ENCODE measurements around the gene SSBP4.

SSBP4 gene

GRCh38 chr19:18418483-18419194, 559 bp upstream of the SSBP4 start:
- H3K4me3 ChIP-seq (ENCODE audit: low read depth, low read length): peak overlapping the region; percentile 71
- DNase-seq (ENCODE audit: low read depth): no peak

DNA sequence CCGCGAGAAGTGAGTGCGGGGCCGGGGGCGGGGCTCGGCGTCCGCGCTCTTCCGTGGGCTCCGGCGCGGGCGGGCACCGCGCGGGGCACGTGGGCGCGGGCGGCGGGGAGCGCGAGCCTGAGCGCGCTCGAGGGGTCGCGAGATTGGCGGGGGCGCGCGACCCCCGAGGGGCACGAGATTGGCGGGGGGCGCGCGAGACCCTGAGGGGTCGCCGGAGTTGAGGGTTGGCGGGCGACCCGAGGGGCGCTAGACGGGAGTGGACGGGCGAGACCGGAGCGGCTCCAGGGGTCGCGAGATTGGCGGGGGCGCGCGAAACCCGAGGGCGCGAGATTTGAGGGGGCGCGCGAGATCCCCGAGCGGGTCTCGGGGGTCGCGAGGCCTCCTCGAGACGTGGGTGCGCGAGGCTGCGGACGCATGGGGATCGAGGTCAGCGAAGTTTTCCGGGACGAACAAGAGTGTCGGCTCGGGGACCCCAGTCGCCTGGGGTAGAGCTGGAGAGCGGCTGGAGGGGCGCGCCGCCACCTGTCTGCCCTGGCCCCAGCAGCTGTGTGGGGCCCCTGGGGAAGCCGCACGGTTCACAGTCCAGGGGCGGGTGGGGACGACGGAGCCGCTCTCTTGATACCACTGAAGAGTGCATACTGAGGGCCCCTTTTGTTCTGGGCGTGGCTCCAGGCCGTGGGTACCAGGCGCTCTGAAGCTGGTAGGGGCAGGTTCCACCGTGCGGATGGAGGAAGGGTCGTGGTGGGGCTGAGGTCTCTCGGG, 682 bp downstream of the SSBP4 start:
- no peak for DNase-seq (ENCODE audit: low read depth)
- peak overlapping the region; percentile 71 for H3K4me3 ChIP-seq (ENCODE audit: low read depth, low read length)

DNA sequence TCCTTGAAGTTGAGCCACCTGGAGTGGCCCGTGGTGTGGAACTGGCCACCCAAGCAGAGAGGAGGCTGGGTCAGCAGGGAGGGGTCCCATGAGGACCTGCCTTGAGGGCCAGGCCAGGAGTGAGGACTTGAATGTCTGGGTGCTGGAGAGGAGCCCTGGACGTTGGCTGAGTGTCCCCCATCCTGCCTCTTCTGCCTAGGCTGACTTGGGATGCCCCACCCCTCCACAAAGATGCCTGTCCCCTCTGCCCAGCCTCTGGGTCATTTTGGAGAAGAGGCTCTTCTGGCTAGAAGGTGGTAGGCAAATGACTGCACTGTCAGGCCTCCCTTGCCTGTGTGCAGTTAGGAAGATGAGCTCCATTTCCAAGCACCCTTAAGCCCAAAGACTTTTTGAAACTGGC, 1.7 kb downstream of the SSBP4 start:
- DNase-seq (ENCODE audit: low read depth): no peak
- H3K4me3 ChIP-seq (ENCODE audit: low read depth, low read length): peak overlapping the region; percentile 71

GRCh38 chr19:18421371-18421959, 2.3 kb downstream of the SSBP4 start:
- DNase-seq (ENCODE audit: low read depth): no peak
- peak overlapping the region; percentile 71 for H3K4me3 ChIP-seq (ENCODE audit: low read depth, low read length)

DNA sequence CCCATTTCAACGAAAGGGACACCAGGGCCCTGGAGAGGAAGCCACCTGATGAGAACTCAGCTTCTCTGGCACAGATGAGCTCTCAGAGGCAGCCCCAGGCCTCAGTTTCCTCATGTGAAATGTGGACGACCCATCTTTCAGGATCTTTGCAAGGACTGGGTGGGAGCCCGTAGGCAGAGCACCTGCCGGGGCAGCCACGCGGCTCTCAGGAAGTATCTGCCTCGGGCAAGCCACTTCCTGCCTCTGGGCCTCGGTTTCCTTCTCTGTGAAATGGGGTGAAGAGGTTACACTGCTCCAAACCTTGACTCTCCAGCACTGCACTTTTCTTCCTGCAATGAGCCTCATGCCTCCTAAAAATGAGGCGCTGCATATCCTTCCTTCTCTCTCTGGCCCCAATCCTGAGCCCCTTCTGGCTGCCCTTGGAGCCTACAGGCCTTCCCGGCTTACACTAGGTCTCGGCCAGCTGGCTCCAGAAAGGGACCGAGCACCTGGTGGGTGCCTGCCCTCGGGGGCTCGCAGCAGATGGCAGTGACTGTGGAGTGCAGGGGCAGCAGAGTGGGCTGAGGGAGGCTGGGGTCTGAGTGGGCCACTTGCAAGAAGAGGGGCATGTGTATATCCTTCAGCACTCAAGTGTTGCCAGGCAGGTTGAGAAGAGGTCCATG, 3.5 kb downstream of the SSBP4 start:
- H3K4me3 ChIP-seq (ENCODE audit: low read depth, low read length): no peak overlapping the region
- DNase-seq (ENCODE audit: low read depth): no peak

DNA sequence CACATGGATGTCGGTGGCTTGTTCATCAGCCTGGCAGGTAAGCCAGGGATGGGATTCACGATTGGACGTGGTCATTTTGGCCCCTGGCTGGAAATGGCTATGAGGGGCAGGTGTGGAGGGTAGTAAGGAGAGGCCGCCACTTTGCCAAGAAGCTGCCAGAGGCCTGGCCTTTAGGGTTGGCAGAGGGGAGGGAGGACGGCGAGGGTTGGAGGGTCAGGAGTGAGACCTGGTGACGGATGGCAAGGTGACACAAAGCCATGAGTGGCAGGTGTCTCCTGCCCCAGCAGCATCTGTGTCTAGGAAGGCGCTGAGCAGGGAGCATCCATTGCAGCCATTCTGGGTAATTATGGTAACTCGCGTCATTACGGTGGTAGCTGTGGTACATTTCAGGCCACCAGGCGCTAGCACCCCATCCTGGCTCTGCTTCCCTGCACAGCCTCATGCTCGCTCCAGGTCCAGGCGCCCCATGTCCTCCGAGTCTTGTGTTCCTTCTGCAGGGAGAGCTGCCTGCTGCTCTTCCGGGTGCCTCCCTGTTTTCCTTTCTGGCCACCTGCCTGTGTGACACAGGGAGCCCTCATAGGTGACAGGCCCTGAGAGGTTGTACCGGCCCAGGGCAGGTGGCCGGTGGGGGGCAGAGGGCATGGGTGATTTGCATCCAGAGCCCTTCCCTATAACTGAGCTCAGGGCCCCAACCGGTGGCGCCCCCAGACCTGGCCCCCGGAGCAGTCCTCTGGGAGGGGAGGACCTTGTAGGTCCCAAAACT, 4.2 kb downstream of the SSBP4 start:
- no peak overlapping the region for H3K4me3 ChIP-seq (ENCODE audit: low read depth, low read length)
- DNase-seq (ENCODE audit: low read depth): no peak

GRCh38 chr19:18424122-18424889, 5.1 kb downstream of the SSBP4 start:
- no peak overlapping the region for H3K4me3 ChIP-seq (ENCODE audit: low read depth, low read length)
- DNase-seq (ENCODE audit: low read depth): no peak

- no peak for DNase-seq (ENCODE audit: low read depth)
- no peak overlapping the region for H3K4me3 ChIP-seq (ENCODE audit: low read depth, low read length)
Measured at GRCh38 chr19:18424890-18425514, 5.8 kb downstream of the SSBP4 start.

DNA sequence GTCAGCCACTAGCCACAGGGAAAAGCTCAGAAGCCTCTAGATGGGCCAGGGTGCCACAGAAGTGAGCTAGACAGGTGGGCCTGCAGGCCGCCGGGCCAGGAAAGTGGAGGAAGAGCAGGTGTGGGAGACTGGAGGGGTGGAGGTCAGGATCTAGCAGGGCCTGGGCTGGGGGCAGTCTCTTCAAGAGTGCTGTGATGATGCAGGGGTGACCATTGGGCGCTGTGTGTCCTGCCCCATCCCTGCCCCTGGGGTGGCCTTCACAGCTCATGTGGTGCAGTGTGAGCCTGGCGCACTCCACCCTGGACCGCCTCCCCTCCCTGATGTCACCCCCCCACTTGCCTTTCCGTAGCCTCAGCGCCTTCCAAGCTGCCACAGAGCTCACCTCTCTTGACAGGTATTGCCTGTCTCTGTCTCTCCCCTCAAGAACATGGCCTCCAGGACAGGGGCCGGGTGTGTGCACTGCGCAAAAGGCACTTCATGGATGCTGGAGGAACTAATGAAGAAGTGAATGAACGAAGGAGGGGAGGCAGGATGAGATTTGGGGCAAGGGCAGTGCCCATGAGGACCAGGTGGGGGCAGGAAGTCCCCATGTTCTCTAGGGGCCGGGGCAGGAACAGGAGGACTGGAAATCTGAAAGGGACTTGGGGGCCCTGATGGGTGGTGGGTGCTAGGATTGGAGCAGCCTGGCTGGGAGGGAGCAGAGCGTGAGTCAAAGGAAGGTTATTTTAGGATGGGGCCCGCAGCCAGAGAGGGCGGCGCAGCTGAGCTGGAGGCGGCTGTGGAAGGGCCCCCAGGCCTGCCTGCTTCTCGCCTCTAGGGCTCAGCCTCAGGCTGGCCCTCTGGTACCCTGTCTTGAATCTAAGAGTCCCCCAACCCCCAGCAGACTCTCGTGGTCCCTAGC, 6.6 kb downstream of the SSBP4 start:
- no peak overlapping the region for H3K4me3 ChIP-seq (ENCODE audit: low read depth, low read length)
- no peak for DNase-seq (ENCODE audit: low read depth)

GRCh38 chr19:18426416-18426767, 7.2 kb downstream of the SSBP4 start:
- DNase-seq (ENCODE audit: low read depth): no peak
- no peak overlapping the region for H3K4me3 ChIP-seq (ENCODE audit: low read depth, low read length)

- no peak overlapping the region for H3K4me3 ChIP-seq (ENCODE audit: low read depth, low read length)
- DNase-seq (ENCODE audit: low read depth): no peak
Measured at GRCh38 chr19:18427080-18427742, 8.0 kb downstream of the SSBP4 start.

GRCh38 chr19:18427743-18428113, 8.5 kb downstream of the SSBP4 start:
- no peak for DNase-seq (ENCODE audit: low read depth)
- no peak overlapping the region for H3K4me3 ChIP-seq (ENCODE audit: low read depth, low read length)

DNA sequence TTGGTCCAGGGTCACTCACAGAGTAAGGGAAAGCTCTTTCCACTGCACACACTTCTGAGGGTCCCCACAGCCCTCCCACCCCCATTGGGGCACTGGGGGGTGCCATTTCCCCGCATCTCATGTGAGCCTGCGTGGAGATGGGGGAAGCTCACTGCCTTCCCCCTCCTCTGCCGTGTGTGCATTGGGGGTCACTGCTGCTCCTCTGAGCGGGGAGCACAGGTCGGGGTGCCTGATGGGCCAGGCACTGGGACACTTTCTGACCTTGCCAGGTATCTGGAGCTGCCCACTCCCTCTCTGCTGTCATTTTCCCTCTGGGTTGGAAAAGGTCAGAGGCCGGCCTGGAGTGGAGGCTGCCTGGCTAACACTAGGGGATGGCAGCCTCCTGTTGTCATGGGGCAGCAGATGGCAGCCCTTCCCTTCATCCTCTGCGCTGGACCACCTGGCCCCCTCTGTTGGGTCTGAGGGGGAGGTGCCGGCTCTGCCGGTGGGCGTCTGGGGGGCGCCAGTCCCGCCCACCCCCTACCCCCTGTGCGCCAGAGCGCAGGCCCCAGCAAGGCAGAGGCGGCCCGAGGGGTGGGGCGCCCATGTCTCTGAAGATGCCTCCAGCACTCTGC, 9.1 kb downstream of the SSBP4 start:
- H3K4me3 ChIP-seq (ENCODE audit: low read depth, low read length): no peak overlapping the region
- no peak for DNase-seq (ENCODE audit: low read depth)

- no peak for DNase-seq (ENCODE audit: low read depth)
- peak overlapping the region; percentile 32 for H3K4me3 ChIP-seq (ENCODE audit: low read depth, low read length)
Measured at GRCh38 chr19:18428787-18429674, 9.8 kb downstream of the SSBP4 start.

DNA sequence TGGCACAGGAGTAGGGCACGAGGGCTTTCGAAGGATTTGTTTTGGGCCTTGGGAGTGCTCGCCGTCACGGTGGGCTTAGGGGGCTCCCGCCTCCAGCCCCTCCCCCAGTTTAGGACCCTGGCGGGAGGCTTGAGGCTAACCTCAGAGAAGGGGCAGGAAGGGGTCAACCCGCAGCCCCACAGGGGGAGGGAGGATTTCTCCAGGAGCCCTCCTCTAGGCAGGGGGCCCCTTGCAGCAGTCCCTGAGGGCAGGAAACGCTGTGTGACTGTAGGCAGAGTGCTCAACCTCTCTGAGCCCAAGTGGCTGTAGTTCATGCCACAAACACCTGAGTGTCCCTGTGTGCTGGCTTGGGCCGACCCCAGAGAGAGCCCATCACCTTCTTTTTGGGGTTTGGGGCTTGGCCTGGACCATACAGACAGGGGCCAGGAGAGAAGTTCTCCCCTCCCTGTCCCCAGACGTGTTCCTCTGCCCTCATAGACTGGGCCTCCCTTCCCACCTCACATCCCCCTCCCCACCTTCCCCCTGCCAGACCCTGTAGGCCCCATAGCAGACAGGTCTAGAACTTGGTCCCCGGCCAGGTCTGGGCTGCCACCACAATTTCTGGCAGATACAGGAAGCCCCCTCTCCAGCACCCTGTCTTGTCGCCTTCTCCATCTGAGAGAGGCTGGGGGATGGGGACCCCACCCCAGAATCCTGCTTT, 10.7 kb downstream of the SSBP4 start:
- no peak for DNase-seq (ENCODE audit: low read depth)
- no peak overlapping the region for H3K4me3 ChIP-seq (ENCODE audit: low read depth, low read length)

Data from skeletal muscle cell (primary cell).